Lung (tissue), 12 donors: ENCODE measurements around the gene C16orf54. TPM values are rescaled to one million over a fixed set of nuclear protein-coding genes. Genes with fewer than 3 reads are reported as not detected.
"Not testable (repeated sequence)": the region's sequence is repeated elsewhere in the genome, so short reads cannot be mapped to it uniquely, and the experiment has no call there.

Experiments
- ATAC-seq: fragments of 200-7000 bp; cut with Tn5 transposase; one replicate; pipeline ENCODE4 v1.9.1; 2020; ENCODE audit warnings: moderate number of reproducible peaks; ENCODE audit not compliant: insufficient read depth, low FRiP score
- DNase-seq, 3 donors: peaks; one replicate each; pipeline ENCODE4 v3.0.0-alpha.2; 2013 to 2017
- H3K27ac ChIP-seq, 2 donors: one replicate each; pipeline ENCODE4 v1.5.1; 2013; ENCODE audit warnings: mild to moderate bottlenecking in 2 of 2, moderate library complexity in 2 of 2, control low read depth in 1 of 2, inconsistent platforms in 1 of 2, low read depth in 1 of 2, low read length in 1 of 2
- H3K27me3 ChIP-seq, 3 donors: one replicate each; pipeline ENCODE4 v1.5.1; 2013; ENCODE audit warnings: low read length in 2 of 3; ENCODE audit not compliant: control insufficient read depth in 3 of 3, insufficient read depth in 3 of 3
- H3K36me3 ChIP-seq, 4 donors: one replicate each; pipeline ENCODE4 v1.5.1; 2013; ENCODE audit warnings: low read length in 4 of 4, mild to moderate bottlenecking in 1 of 4, moderate library complexity in 1 of 4; ENCODE audit not compliant: control insufficient read depth in 4 of 4, insufficient read depth in 4 of 4
- H3K4me1 ChIP-seq, 5 donors: one replicate each; pipeline ENCODE4 v1.5.1; 2013; ENCODE audit warnings: low read length in 5 of 5, mild to moderate bottlenecking in 2 of 5, moderate library complexity in 1 of 5; ENCODE audit not compliant: control insufficient read depth in 5 of 5, insufficient read depth in 5 of 5
- H3K4me3 ChIP-seq: one replicate; pipeline ENCODE4 v1.5.1; 2013; ENCODE audit warnings: mild to moderate bottlenecking, control low read depth, moderate library complexity
- H3K9ac ChIP-seq, 2 donors: one replicate each; pipeline ENCODE4 v1.5.1; 2013; ENCODE audit warnings: low read length in 2 of 2, control low read depth in 1 of 2; ENCODE audit not compliant: insufficient read depth in 1 of 2
- H3K9me3 ChIP-seq, 4 donors: one replicate each; pipeline ENCODE4 v1.5.1; 2013; ENCODE audit warnings: low read length in 3 of 4, mild to moderate bottlenecking in 1 of 4, moderate library complexity in 1 of 4; ENCODE audit not compliant: control insufficient read depth in 4 of 4, insufficient read depth in 3 of 4
- WGBS, 2 donors: extraction: QIAGEN DNeasy Blood & Tissue Kit; methylation state at CpG; one replicate each; pipeline ENCODE4 v1.1.7; 2013; 5-methylcytosine and 5-hydroxymethylcytosine counted together
- polyA plus RNA-seq, 2 donors: library from polyadenylated mRNA; stranded (reverse); fragments of 200-250 nt; gene quantifications; one replicate each; pipeline ENCODE4 v1.2.1, GENCODE V29; 2013
- total RNA-seq, 2 donors: library from RNA; depleted of rRNA in 1 of 2; stranded (reverse); fragments of >200 nt in 1 of 2; gene quantifications; one replicate each; pipeline ENCODE4 v1.2.1, GENCODE V29; 2014 to 2021
- TF ChIP-seq, protein P1 (sequence below): IDR thresholded peaks from 2 replicates; pipeline ENCODE4 v1.5.1; 2012; ENCODE audit warnings: mild to moderate bottlenecking; ENCODE audit errors: control extremely low read depth, extremely low read depth
- donor health status: control.
- donor health status: control.
- donor health status: Bipolar disorder and iron deficiency.
- donor health status: healthy.
- donor health status: DM: yes; HTN: yes; CAD: no.

Gene C16orf54
- total and polyA plus RNA-seq, 4 donors = 2.8 to 9.1 (median 4.5) TPM

DNA sequence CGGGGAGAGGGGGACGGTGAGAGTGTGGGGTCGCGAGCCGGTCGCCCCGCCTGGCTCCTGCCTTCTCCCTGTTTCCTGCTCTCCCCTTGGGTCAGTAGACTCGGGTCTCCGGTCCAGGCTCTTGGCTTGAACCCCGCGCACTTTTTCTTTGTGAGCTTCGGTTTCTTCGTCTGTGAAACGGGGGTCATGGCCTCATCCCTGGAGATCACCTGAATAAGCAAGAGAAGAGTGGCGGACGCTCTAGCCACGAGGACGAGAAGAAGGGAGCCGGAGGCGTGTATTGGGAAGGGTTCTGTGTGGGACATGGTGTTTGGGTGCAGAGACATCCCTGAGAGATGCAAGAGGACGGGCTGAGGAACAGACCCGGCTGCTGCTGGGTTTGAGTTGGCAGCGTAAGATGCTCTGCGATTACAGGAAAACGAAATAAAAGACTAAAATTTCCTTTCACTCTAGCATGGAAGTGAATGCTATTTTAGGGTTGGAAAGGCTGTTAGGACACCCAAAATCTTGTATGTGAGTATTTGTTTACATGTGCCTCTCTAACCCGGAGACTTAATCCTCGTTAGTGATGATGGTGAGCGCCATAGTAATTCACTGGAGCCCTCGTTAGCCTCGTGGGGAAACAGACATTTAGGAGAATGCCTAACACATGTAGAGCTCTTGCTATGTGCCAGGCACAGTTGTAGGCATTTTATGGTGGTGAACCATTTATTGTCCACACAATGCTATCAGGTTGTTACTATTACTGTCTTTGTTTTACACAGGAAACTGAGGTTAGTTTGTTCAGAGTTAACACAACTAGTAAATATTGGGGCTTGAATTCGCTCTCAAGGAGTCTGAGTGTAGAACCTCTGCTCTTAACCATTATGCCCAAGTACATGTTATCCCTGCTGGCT is 45.4 kb upstream of the C16orf54 start:
- H3K27ac ChIP-seq = peak overlapping the region; percentile 40 to 57

DNA sequence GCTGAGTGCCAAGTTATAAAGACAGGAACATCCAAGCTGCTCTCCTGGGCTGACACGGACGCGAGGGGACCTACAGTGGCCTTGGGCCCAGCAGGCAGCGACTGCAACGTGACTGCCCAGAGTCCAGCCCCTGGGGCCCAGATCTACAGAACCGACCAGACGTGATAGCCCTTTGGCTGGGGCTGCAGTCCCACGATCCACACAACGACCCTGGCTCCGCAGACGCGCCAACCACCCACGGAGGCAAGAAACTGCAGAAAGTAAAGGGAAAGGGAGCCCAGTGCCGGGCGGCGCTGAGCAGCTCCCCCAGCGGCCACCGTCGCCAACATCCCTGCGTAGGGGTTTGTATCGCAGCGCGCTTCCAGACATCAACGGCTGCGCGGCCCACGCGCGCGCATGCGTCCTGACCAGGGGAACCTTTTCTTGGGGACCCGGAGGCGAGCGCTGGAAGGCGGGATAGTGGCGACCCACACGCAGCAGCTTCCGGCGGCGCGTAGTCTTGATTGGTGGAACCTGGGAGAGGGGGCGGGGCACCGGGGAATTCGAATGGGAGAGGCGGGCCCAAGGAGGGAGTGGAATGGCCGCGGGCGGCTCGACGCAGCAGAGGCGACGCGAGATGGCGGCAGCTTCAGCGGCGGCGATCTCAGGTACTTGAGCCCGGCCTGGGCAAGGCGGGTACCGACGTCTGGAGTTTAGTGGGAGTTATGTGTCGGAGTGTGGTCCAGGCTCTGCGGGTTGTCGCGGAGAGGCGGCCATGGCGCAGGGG is 44.6 kb upstream of the C16orf54 start, which contains the start of gene KIF22:
KIF22 (plus strand) TSS at position 569 of the 766 bp plus-strand sequence; CDS start at position 578, 9 bp downstream.
- Histone ChIP-seq H3K4me3 (peak within 1 kb of the TSS; percentile 71), H3K4me1 (peaks cover 4 to 26% (median 6%) of the 10 kb centered on the region in 5 donors), H3K27ac (peak within 1 kb of the TSS; percentile 86 to 96), H3K27me3 (no peaks in the 10 kb centered on the region), H3K9me3 (no peaks in the 10 kb centered on the region), H3K36me3 (peaks cover 0 to 3% (median 1%) of the 10 kb centered on the region in 4 donors), H3K9ac (peak within 1 kb of the TSS; percentile 80 to 81)
- peak; percentile 99 for ATAC-seq
- DNase-seq = peak; percentile 99 to 100 (median 99)
- TF ChIP-seq, protein P1, sequence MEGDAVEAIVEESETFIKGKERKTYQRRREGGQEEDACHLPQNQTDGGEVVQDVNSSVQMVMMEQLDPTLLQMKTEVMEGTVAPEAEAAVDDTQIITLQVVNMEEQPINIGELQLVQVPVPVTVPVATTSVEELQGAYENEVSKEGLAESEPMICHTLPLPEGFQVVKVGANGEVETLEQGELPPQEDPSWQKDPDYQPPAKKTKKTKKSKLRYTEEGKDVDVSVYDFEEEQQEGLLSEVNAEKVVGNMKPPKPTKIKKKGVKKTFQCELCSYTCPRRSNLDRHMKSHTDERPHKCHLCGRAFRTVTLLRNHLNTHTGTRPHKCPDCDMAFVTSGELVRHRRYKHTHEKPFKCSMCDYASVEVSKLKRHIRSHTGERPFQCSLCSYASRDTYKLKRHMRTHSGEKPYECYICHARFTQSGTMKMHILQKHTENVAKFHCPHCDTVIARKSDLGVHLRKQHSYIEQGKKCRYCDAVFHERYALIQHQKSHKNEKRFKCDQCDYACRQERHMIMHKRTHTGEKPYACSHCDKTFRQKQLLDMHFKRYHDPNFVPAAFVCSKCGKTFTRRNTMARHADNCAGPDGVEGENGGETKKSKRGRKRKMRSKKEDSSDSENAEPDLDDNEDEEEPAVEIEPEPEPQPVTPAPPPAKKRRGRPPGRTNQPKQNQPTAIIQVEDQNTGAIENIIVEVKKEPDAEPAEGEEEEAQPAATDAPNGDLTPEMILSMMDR = peak; percentile 71
- 1% methylated on average over 64 to 67 of the region's 67 CpGs for WGBS, 2 donors

More for the DNA sequence above, 45.4 kb upstream of the C16orf54 start:
- Histone ChIP-seq H3K9ac (peak overlapping the region; percentile 63 to 80), H3K27me3 (no peaks in the 10 kb centered on the region), H3K4me3 (peak overlapping the region; percentile 71), H3K4me1 (peaks cover 2 to 23% (median 6%) of the 10 kb centered on the region in 5 donors), H3K9me3 (no peaks in the 10 kb centered on the region), H3K36me3 (peaks cover 0 to 3% (median 1%) of the 10 kb centered on the region in 4 donors)
- WGBS, 2 donors = 2% methylated on average over 31 of the region's 31 CpGs
- ATAC-seq = no peak
- no peak for DNase-seq
- TF ChIP-seq, protein P1 = no peak

DNA sequence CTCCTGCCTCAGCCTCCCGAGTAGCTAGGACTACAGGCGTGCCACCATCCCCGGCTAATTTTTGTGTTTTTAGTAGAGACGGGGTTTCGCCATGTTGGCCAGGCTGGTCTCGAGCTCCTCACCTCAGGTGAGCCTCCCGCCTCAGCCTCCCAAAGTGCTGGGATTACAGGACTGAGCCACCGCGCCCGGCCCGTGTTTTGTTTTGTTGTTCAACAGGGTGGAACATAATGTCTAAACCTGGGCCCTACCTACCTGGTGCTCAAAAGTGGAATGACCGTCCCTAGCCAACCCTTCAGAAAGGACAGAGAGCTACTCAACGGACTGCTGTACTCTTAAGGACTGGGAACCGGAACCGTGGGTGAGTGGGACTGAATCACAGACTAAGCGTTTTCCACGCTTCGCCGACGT is 44.0 kb upstream of the C16orf54 start:
- DNase-seq = no peak
- ATAC-seq = peak; percentile 17
- peaks cover 4 to 28% (median 6%) of the 10 kb centered on the region in 5 donors for H3K4me1 ChIP-seq

DNA sequence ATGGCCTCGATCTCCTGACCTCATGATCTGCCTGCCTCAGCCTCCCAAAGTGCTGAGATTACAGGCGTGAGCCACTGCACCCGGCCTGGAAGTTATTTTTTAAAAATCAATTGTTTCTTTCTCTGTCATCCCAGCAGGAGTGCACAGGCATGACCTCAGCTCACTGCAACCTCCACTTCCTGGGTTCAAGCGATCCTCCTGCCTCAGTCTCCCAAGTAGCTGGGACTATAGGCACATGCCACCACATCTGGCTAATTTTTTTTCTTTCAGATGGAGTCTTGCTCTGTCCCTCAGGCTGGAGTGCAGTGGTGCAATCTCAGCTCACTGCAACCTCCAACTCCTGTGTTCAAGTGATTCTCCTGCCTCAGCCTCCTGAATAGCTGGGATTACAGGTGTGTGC is 41.4 kb upstream of the C16orf54 start:
- not testable (repeated sequence) for H3K4me3 ChIP-seq, H3K9ac ChIP-seq, H3K27ac ChIP-seq, H3K27me3 ChIP-seq, H3K36me3 ChIP-seq, ATAC-seq, H3K9me3 ChIP-seq, DNase-seq
- peaks cover 4 to 24% (median 8%) of the 10 kb centered on the region in 5 donors for H3K4me1 ChIP-seq
- 88 to 93% methylated on average over 4 of the region's 4 CpGs for WGBS, 2 donors

More for the DNA sequence above, 44.0 kb upstream of the C16orf54 start:
- TF ChIP-seq, protein P1 = no peak
- Histone ChIP-seq H3K36me3 (peaks cover 0 to 3% (median 1%) of the 10 kb centered on the region in 4 donors), H3K9ac (peak overlapping the region in 1 of 2 donors; percentile 81), H3K9me3 (no peaks in the 10 kb centered on the region), H3K27me3 (no peaks in the 10 kb centered on the region), H3K4me3 (peak overlapping the region; percentile 24), H3K27ac (peak overlapping the region; percentile 86 to 96)
- WGBS, 2 donors = 60 to 68% methylated on average over 20 of the region's 20 CpGs
